Activated T-cell treated with anti-CD3 and anti-CD28 coated beads for 48 hours (primary cell): ENCODE measurements around the gene PSMB10.
"Not testable (repeated sequence)": the region's sequence is repeated elsewhere in the genome, so short reads cannot be mapped to it uniquely, and the experiment has no call there.

Experiments
- DNase-seq: peaks from one replicate; pipeline ENCODE4 v3.0.0-alpha.2; 2020; ENCODE audit warnings: low read depth

PSMB10 gene

GRCh38 chr16:67936124-67936879 lies at the start of gene PSMB10:
Gene PSMB10, minus strand, starts transcription at chr16:67936850. Its CDS starts 101 bp downstream, at chr16:67936749.
- DNase-seq = peak; percentile 62

GRCh38 chr16:67982011-67982696 lies 45.5 kb upstream of the PSMB10 start:
- DNase-seq = no peak

DNA sequence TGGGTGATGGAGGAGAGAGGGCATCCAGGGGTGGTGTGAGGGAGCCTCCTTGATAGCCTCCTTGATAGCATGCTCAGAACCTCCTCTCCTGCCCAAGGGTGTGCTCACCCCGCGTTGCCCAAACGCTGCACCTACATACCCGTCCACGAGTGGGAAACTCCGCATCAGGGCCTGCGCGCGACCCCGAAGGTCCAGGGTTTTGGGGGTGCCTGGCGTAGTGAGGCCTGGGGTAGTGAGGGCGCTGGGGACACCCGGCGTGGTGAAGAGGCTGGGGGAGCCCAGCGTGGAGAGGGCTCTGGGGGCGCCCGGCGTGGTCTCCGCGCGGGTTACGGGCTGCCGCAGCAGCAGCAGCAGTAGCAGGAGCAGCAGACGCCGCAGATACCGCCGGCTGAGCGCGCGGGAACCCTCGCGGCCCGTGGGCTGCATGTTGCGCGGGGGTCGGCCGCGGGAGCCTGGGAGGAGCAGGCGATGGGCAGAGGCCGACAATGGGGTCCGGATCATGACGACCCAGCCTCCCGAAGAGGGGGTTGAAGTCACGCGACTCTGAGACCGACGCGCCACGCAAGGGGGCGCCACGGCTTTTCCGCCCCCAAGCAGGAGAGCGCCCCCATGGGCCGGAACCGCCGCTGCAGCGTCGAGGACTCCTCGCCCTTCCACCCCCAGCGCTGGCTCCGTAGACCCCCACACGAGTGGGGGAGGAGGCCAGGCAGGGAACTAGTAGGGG lies 43.5 kb upstream of the PSMB10 start, which contains the start of gene DPEP3:
TSS of gene DPEP3 (minus strand) at position 545 of the 724 bp plus-strand sequence. CDS start at position 426, 119 bp downstream.
- no peak for DNase-seq

DNA sequence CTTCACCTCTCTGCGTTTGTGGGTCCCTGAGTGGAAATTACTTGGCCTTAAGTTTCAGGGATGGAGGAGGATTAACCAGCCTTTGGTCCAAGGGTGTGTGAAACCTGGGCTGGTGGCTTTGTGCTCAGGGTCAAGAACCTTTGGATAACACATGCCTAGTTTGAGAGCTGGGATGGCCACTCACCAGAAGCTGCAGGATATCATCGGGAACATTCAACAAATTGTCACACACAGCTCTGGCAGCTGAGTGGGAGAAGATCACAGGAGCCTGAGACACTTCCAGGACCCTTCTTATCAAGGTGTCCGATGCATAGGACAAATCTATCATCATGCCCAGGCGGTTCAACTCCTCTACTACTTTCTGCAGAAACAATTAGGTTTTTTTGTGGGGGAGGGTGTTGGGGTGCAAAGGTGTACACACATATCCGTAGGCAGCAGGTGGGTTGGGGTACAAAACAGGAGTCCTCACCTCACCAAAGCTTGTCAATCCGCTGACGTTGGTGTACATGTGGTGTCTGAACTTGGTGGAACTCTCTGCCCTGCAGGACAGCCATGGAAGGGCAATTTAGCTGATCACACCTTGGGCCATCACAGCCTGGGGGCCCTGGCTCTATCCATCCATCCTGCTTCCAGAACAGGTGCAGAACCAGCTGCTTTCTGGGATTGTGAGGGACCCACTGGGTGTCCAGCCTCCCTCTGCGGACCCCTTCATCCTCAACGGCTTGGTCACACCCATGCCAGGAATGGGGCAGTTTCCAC lies 41.0 kb upstream of the PSMB10 start:
- DNase-seq = no peak

GRCh38 chr16:67977005-67977404 lies 40.4 kb upstream of the PSMB10 start:
- no peak for DNase-seq

DNA sequence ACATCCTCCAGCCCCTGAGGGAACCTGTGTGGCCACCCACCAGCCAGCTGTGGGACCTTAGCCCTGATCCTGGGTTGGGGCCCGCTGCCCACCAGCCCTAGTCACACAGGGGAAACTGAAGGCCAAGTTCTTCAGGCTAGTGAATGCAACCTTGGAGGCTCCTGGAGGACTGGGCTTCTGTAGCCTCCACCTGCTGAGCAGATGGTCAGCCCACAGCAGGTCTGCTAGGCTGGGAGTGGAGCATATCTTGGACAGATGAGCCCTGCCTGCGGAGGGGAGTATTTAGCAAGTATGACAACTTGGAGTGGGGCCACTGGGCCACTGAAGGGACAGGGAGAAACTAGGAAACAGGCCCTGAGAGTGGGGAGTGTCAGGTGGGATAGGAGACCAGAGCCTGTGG lies 39.6 kb upstream of the PSMB10 start:
- DNase-seq = no peak

- no peak for DNase-seq
Measured at GRCh38 chr16:67975321-67976105, 38.9 kb upstream of the PSMB10 start.

DNA sequence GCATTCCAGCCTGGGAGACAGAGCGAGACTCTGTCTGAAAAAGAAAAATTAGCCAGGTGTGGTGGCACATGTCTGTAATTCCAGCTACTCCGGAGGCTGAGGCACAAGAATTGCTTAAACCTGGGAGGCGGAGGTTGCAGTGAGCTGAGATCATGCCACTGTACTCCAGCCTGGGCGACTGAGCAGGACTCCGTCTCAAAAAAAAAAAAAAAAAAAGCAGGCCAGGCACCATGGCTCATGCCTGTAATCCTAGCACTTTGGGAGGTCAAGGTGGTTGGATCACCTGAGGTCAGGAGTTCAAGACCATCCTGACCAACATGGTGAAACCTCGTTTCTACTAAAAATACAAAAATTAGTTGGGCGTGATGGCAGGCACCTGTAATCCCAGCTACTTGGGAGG lies 35.6 kb upstream of the PSMB10 start:
- DNase-seq = not testable (repeated sequence)

DNA sequence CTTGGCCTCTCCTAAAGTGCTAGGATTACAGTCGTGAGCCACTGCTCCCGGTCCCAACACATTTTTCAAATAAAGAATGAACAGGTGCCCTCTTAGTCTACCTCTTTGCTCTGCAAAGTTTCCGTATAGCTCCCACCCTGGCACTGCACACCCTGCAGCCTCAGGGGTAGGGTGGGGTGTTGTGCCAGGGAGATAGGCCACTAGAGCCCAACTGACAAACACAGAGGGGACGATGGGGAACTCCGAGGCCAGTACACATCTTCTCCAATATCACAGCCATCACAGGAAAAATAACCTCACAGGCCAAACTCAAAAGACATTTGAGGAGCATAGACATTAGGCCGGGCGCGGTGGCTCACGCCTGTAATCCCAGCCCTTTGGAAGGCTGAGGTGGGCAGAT lies 34.5 kb upstream of the PSMB10 start:
- DNase-seq = no peak

DNA sequence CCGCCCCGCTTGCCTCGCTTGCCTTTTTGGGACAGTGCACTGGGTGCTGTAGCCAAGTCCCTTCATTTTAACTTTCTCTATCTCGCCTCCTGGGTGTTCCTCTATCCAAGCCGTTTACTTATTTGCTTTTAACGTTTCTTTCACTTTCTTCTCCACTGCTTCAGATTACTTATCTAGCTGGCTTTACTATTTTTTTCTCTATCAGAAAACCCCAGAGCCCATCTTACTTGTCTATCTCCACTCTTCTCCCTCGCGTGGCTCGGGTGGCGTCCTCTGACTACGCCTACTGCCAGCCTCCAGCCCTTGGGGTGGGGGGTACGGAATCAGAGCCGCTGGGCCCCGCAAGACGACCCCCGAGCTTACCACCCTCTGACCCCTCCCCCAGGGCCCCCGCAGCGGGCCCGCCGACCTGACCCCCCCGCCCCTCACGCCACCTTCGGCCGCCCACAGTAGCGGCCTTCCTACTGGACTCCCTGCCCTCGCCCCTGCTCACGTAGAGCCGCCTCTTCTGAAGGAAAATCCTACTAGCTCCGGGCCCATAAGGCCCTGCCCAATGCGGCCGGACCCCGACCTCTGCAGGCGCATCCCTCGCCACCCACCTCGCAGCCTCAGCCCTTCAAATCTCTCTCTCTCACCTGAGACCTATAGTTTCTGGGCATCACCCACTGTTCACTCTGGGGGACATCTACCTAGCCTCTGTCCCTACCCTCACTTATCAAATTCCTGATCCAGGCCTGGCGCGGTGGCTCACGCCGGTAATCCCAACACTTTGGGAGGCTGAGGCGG lies 32.8 kb upstream of the PSMB10 start:
- no peak for DNase-seq

DNA sequence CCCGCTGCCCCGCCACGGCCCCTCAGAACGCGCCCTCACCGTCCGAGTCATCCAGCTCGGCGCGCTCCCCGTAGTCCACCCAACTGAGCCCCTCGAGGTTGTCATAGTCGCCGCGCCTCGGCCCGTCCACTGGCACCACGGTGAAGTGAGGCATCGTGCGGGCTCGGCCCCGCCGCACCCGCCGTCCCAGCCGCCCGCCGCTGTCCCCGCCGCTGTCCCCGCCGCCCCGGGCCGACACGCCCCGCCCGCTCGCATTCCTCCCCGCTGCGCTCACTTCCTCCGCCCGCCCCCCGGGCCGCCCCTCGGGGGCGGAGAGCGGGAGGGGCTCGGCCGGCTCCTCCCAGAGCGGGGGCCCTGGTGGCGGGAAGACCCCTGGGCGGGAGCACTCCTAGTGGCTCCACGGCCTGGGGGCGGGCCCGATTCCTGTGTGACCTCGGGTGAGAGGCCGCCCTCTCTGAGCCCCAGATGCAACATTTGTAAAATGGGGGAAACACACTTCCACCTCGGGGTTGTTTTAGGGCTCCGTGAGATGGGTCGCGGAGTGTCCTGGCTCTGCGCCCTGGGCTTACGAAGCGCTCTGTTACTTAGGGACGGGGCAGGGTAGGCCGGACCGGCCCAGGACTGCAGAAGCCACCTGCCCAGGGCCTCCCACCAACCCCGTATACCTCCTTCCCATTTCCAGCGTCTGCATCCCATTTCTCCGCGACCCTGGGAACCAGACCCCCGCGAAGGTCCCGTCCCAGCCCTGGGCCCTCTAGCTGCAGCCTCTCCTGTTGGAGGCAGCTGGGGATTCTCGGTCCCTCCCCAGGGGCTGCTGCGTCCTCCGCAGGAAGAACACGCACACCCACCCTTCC lies 32.0 kb upstream of the PSMB10 start, which contains the start of gene SLC12A4:
TSS of gene SLC12A4 (minus strand) at position 238 of the 854 bp plus-strand sequence. CDS start at position 154, 84 bp downstream.
- peak; percentile 95 for DNase-seq

- peak; percentile 27 for DNase-seq
Measured at GRCh38 chr16:67967958-67968399, 31.3 kb upstream of the PSMB10 start.

DNA sequence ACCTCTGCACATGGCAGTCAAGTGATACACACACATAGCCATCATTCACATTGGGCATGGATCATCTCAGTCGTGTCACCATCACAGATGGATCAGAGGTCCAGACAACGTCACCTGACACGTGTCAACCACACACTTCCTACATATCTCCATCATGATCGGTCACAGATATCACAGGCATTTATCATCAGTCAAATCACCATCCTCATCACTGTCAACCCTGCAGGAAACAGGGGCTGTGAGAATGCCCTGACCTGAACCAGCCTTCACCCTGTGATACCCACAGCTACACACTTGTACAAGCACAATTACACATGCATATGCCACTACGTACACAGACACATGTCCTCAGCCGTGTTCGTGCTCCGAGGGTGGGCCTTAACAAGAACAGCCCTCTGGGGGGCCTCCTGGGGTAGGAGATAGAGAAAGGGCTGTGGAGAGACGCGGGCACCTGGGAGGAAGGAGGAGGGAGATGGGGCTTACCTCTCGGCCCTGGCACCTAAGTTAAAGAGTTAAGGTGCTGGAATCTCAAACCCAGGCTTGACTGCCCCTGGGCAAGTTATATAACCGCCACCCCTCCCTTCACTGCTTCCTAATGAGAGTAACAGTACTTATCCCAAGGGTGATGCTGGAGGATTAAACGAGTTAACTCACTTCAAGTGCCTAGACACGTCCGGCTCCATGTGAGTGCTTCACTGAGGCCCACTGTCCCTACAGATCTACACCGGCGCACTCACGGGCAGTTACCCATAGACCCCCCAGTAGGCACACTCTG lies 30.7 kb upstream of the PSMB10 start:
- no peak for DNase-seq

- DNase-seq = no peak
Measured at GRCh38 chr16:67966549-67967182, 30.0 kb upstream of the PSMB10 start.

GRCh38 chr16:67965668-67966548 lies 29.3 kb upstream of the PSMB10 start:
- no peak for DNase-seq

DNA sequence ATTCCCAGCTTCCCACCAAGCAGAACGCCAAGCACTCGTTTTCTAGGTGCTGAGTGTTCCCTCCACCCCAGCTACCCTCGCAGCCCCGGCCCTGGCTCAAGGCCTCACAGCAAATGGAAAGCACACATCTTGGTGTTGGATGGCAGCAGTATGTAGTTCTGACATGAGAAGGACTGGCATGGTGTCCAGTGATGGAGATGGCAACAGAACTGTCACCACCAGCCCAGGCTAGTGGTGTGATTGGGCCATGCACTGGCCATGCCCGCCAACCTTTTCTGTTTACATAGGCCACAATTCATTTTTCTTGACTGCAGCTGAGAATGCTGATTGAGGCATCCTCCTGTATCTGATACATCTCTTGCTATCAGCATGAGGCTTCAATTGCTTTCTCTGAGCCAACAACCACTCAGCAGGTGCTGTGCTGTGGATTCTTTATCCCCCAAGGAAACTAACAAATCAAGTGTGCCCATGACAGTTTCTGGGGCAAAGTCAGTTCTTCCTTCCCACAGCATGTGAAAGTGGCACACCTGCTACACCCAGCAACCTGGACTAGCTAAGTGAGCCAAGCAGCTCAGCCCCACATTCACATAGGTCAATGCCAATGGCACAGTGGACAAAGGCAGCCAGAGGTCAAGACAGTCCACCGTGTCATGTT lies 28.0 kb upstream of the PSMB10 start:
- no peak for DNase-seq
